ENCODE results near the gene HPSE2. TPM values are rescaled to one million over a fixed set of nuclear protein-coding genes. Genes with fewer than 3 reads are reported as not detected.

The HPSE2 gene
- total and polyA plus RNA-seq, 2 of the 8 experiments (the other 6 are each of a cell fraction or from before 2014, with no cell fraction given): 0.41 to 0.58 TPM

GRCh38 chr10:99266383-99266782 is 30.7 kb upstream of the HPSE2 start (continued):
- TF ChIP-seq CHD7 (IDR thresholded peaks at IDR 0.05; ENCODE audit: insufficient replicate concordance, low read length) (no peak), SIX5 (IDR thresholded peaks at IDR 0.05; ENCODE audit: low read depth, low read length) (no peak), USF2 (IDR thresholded peaks at IDR 0.05; ENCODE audit: low read length) (no peak), SP2 (IDR thresholded peaks at IDR 0.05; ENCODE audit: low read length) (no peak)

All from H1 (cell line).